OCI-M1 (cell line): ENCODE data around the gene APCDD1L.

Experiments used
- DNase-seq: peaks from one replicate; lab custom pipeline; 2025; lab: John Stamatoyannopoulos, UW

The APCDD1L gene

DNA sequence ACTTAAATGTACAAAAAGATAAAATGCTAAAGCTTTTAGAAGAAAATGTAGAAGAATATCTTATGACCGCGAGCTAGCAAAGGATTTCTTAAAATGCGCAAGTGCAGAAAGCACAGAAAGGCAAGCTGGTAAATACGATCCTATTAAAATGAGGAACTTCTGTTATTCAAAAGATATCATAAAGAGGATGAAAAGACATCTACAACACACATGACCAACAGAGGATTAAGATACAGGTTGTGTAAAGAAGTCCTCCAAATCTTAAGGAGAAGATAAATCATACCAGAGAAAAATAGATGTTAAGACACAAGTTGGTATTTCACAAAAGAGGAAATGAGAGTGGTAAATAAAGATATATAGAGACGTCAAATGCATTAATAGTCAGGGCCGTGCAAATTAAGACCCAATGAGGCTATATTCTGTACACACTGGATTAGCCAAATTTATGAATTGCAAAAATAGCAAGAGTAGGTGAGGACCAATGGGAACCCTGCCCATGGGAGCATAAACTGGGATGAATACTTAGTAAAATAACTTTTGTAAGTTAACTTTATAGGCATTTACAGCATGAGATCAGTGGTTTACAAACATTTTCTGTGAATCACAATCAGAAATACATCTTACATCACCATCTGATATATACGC, 23.0 kb downstream of the APCDD1L start:
- no peak for DNase-seq

DNA sequence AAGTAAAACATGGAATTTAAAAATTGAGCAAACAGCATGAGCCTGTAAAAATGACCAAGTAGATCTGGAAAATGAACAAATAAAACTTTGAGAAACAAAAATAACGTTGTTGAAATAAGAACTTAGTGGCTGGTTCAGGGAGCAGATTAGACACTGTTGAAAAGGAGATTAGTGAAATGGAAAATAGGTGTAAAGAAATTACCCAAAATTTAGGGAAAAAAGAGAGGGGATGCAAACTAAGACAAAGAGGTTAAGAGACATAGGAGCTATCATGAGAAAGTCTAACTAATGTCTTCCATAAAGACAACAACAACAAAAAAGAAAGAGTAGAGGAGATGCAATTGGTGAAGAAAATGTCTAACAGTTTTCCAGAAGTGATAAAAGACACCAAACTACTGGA, 29.0 kb downstream of the APCDD1L start:
- DNase-seq: no peak

DNA sequence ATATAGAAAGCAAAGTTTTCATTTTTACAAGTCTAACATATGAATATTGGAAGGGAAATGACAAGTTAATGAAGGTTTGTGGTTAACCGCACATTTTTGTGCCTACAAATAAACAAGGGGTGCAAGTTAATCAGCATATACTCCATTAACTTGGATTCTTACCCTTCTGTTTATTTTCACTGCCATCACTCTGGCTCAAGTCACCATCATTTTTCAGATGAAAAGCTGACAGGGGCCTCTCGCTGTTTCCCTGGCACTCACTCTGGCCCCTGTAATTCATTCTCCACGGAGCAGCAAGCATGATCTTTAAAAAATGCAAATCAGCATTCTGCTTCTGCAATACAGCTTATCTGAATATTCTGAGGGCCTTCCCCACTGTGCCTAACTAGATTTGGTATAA, 29.8 kb downstream of the APCDD1L start:
- no peak for DNase-seq

DNA sequence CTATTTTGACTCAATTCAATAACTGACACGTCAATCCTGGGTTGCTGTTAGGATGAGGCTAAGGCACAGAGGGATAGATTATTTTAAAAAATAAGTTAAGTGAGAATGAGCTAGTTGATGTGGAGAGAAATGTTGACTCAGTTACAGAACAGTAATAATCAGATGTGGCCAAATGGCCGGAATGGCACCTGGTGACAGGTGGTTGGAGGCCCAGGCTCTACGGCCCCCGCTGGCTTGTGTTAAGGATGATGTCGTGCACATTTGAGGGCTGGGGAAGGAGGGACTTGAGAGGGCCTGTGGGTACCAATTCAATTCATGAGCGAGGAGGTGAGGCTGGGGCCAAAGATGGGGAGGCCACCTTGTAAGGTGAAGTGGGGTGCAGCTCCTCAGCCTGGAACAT, 31.7 kb downstream of the APCDD1L start:
- DNase-seq: no peak

DNA sequence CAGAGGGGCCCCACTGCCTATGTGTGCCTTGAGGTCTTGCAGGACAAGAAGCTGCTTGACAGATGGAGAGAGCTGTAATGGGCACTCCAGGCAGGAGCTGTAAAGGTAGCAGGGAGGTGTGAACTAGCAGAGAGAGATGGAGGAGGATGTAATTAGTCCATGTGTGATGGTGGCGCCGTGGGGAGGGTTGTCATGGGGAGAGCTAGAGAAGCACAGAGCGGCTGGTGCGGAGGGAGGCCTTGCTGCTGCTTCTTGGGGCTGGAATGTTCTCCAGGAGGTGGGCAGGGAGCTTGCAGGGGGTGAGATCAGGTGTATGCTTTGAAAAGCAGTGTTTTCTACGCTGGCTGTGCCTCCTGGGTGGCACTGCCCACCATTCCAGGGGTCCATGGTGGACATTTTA, 32.1 kb downstream of the APCDD1L start:
- DNase-seq: no peak

DNA sequence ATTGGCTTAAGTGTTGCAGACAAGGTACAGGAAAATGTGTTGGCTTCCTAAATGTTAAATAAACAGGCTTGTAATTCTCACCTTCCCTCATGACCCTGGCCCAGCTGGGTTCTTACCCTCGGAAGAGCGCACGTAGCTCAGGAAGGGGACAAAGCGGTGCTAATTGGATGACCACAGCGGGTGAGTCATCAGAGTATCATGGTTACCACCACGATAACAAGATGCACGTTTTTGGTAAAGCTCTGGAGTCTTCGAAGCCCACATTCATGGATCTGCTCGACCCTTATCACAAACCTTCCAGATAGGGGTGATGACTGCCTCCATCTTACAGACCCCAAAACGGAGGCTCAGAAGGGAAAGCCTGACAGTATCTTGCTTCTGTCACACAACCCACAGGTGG, 32.8 kb downstream of the APCDD1L start:
- DNase-seq: no peak

DNA sequence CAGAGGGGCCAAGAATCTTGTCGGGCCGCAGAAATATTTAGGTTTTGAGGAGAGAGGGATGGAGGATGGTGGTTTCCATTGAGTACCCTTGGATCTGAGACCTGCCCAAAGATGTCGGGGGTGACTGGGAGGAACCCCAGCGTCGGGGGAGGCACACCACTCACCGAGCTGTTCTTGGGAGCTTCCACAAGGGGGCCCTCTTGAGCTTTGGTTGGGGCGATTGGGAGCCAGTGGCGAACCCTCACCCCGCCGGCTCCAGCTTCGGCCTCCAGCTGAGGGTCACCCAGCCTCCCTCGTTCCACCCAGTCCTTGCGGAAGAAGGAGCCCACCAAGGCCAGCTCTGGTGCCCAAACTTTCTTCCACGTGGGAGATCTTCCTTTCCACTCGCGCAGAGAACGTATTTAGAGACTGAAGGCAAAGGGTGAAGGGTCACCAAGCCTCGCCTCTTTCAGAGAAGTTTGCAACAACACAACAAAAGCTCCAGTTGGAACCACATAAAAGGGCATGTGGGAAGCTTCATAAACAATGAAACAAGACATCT, 33.6 kb downstream of the APCDD1L start:
- DNase-seq: peak; percentile 1

DNA sequence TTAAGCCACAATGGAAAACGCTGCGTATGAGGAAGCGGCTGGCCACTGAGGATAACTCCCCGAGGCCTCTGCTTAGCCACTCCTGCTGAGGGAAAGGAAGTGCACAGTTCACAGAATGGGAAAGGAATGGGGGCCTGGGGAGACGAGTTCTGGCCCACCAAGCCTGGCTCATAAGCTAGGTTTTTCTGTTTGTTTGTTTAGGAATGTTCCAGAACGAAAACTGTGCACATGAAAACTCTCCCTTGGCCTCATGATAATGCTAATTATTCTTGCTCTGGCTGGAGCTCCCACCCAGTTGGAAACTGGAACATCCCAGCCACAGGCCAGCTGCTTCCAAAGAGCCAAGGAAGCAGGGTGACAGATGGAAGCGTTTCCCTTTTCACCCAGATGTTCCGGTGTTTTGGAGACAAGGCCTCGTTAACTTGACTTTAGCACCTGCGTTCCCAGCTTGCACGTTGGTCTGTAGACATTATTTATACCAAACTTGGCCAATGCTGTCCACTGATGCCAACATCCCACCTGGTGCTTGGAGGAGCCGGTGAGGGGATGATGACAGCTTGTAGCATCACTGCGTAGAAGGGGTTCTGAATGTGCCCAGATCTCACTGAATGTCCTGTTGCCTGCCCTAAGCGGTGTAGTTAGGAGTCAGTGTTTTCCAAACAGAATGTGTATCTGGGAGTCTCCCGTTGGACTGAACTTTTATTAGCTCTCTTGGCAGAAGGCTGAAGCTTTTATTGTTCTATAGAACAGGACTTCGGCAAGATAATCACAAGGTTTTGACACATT, 34.5 kb downstream of the APCDD1L start:
- no peak for DNase-seq

DNA sequence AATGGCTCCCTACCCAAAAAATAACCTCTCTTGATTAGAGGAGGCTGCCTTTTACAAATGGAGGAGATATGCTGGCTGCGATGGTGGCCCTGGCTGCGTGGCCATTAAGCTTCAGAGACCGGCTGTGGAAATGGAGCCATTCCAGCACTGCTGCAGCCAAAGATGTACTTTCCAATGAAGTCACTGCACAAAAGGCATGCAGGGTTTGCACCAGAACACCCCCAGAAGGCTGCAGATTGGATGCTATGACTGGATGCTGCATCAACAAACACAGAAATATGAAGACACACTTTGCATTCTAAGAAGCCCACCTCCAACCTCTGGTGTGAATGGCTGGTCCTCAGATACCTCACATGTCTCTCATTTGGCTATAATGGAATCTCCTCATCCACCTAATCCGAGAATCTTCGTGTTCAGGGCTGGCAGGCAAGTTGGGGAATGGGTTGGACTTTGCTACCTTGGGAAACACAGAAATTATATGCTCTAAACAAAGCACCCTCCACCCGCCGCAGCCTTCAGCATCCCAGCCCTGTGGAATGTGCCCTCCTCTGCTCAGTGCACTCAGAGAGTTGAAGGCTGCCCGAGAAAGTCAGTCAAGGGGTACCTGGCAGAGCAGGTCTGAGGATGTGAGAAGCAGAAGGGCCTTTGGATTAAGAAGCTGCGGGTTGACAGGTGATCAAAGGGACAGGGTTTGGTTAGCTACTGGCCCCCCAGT, 35.3 kb downstream of the APCDD1L start:
- no peak for DNase-seq

DNA sequence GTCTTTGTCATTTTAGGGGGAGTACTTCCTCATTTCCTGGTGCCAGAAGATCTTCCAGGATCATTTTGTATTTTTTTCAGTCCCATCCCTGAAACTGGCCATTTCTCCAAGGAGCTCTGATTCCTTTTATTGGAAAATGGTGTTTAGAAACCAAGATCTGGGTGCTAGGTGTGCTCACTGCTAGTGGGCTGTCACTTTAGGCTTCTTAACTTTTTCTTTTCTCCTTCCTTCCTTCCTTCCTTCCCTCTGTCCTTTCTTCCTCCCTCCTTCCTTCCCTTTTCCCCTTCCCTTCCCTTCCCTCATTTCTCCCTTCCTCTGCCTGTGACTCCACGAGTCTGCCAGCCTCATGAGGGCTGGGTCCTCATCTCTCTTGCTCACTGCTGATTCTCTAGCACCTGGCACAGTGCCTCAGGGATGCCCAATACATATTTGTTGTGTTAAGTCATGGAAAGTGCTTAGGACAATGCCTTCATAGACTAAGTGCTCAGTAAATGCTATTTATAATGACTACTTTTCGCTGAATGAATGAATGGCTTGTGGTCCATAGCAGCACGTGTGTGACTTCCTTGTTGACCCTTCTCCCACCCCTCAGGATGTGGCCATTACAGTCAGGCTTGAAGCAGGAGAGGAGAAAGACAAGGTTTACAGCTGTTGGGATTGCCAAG, 36.9 kb downstream of the APCDD1L start:
- no peak for DNase-seq

DNA sequence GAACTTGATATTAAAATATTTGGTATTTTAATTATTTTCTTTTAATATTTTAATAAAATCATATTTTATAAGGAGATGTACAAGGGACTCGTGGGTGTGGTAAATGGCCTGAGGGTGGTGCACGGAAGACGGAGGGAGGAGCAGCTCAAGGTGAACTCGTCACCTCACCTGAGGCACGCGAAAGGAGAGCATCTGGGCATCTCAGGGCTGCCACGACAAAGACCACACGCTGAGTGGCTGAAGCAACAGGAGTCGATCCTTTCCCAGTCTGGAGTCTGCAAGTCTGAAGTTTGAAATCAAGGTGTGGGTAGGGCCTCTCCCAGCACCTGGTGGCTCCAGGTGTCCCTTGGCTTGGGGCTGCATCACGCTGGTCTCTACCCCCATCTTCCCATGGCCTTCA, 39.7 kb downstream of the APCDD1L start:
- no peak for DNase-seq

DNA sequence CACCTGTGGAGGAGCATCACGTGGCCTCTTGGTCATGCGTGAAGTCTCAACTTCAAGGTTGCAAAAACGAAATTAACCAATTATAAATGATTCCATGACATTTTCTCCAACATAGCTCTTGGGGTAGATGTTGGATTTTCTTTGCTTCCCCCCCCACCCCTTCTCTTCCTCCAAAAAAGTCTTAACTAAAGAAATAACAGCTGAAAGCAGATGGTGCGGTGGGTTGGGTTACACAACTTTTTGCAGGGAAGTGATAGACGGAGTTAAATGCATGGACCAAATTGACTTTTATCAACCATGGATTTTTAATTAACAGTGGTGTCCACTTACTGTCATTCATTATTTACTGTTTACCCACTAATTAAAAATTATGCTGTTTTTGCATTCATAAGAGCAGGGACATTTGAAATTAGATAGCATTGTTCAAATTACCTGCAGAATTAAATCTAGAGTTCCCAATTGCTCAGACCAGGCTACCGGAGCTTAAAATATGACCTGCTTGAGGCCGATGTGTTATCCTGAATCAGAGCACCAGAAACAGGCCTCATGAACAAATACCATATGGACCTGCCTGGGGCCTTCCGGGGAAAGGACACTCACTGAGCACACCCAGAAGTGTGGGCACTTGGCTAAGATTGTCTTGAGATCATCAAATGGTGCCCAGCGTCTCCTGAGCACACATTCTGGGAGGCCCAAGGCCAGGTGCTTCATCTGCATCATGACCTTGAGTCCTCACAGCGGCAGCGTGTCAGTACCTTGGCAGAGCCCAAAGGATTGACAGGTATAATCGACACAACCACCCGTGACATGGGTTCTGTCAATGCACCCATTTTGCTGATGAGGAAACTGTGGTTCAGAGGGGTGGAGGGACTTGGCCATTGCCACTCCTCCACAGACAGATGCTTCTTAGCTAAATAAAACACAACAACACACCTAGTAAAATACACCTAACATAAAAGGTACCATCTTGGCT, 41.5 kb downstream of the APCDD1L start:
- DNase-seq: no peak

DNA sequence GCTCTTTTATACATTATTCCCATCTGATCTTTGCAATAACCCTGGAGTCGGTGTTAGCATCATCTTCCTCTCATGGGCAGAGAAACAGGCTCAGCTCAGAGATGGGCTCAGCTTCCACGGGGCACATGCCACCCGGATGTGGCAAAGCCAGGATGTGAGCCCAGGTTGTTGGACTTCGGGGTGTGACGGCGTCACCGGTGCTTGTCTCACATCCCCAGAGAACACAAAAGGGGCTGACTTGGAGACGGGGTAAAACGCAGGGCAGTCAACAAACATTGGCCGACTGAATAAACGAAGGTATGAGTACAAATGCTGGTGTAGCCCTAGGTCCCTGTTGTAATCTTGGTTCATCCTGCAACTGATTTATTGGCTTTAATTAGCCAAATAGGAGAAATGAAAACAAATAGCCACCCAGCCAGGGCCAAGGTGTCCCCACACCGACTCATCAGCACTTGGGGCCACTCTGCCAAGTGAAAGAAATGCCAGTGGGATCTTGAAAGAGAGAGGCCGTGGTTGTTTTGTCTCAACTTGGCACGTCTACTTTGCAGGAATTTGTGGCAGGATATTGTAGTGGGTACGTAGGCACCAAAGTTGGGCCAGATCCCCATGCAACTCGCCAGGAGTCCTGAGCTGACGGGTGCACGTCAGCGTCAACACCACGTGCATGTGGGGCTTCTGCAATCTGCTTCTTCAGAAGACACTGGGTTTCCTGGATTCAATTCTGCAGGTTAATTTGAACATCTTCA, 42.8 kb downstream of the APCDD1L start:
- DNase-seq: no peak

DNA sequence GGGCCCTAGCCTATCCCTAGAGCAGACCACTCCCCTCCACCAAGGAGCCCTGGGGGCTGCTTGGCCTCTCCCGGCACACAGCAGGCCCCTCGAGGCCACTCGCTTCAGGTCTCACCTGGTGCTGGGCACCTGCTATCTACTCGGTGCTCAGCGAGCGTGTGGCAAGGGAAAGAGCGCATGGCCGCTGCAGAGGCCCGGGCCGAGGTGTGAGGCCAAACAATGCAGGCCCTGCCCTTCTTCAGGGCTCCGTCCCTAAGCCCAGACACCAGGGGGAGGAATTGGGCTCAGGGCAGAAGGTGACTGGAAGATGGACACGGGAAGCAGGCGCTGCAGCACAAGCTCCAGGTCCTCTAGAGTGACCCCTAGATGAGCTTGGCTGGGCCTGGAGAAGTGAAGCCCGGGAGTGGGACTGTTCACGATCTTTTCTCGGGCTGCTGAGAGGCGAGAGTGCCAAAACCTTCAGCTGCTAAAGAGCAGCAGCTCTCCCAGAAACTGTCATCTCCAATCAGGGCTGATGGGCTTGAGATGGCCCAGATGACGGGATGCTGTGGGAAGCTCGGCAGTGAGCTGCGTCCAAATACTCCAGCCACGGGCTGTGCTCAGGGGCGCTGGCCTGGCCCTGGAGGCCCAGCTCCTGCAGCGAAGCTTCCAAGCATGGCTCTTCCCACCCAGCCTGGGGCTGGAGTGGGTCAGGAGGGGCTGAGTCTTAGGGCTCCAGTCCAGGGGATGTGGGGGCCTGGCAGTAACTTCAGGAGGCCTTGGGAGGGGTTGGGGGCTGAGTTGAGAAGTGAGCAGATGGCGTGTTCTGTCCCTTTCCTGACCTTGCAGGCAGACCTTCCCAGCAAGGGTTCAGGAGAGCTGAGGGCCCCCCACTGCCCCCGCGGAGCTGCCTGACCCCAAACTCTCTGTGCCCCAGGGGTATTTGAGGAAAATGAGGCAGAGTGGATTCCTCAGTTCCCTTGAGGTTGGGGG, 43.7 kb downstream of the APCDD1L start:
- no peak for DNase-seq

DNA sequence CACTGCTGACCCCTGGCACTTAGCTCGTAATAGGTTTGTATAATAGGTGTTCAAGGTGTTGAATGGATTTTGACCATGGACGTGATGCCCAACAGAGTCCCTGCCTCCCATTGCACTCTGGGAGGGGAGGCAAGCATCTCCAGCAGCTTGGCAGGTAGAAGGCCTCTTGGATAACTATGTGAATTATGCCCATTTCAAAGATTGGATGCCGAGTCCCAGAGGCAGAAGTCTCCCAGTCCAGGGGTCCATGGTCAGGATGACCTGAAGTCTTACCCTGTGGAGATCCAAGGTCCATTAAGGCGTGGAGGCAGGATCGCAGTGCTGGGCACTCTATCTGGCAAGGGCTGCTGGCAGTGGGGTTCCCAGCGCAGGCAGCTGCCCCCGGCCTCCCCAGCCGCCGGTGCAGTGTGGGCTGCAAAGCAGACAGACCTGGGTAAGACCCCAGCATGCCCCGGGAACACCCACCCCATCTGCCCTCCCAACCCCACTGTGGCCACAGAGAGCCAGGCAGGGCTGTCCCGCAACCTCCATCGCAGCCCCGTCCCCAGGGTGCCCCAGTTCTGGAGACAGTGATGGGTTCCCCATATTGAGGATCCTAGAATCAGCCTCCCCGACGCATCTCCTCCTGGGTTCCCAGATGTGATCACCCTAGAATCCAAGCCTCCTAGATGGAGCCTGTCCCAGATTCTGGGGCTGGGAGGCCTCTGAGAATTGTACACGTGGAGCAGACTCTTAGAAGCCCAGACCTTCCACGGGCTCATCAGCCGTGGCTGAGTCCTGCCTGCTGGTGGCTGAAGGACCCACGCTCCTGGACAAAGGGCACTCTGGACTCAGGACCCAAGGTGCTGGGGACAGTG, 44.6 kb downstream of the APCDD1L start:
- no peak for DNase-seq

DNA sequence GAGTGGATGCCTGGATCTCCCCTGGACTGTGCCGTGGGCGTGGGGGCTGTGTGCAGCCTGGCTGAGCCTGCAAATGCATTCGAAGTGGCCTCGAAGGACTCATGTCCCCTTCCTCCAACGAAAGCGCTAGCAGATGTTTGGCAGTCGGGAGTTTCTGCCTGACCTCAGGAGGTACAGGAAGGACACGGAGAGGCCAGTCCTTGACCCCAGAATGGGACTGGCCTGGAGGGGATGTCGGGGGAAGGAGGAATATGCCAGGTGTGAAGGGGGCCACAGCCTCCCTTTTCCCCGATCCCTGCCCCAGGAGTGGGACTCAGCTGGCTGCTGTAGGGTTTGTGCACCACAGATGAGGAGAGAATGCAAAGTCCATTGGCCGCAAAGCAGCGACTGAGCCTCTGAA, 45.6 kb downstream of the APCDD1L start:
- DNase-seq: no peak

DNA sequence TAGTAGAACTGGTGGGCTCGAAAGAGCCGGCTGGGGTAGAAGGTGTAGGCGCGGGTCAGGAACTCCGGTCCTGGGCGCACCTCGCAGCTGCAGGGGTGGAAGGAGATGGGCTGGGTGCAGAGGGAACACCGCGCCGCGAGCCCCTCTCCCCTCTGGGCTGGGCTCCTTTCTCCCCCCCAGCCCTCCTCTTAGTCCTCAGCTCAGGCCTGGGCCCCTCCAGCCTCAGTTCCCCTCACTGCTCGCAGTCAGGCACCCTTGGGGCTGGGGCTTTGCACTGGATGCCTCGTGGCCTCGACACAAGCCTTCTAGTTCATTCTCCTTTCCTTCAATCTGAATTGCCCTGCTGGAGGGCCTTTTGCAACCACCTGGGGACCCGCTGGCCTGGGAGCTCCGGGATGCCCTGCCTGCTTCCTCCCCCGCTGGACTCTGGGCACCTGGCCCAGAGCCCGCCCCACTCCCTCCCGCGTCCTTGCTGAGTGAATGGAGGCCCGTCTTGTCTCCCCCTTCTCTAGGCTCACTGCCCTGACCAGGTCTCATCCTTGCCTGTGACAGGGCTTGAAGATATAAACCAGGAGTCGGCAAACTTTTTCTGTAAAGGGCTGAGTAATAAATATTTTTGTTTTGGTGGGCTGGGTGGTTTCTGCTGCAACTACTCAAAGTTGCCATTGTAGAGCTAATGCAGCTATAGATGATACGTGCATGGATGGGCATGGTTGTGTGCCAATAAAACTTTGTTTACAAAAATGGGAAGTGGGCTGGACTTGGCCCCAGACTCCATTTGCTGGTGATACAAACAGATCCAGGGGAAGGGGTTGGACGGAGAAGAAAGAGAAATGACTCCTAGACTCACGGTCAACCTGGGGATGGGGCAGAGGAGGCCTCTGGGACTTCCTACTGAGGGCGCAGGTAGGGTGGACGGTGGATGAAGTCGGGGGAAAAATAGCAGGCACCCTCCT, 47.3 kb downstream of the APCDD1L start:
- DNase-seq: no peak
